Calu3 (cell line): Measurements from ENCODE around the gene RPP21. TPM values are rescaled to one million over a fixed set of nuclear protein-coding genes. Genes with fewer than 3 reads are reported as not detected.

Source experiments
- BruUV-seq: library from RNA; stranded (reverse); fragments of 400-500 nt; replicated peaks from 2 replicates; lab custom pipeline; 2021; lab: Mats Ljungman, UMichigan
- CTCF ChIA-PET: fragments of 300-600 bp; sonication (Branson Sonifier 250); formaldehyde crosslinking; loops from one replicate; lab custom pipeline; 2022; ENCODE audit warnings: antibody characterized with exemption; lab: Charles Lee
- DNase-seq: peaks from one replicate; pipeline ENCODE4 v3.0.0; 2022
- H3K27ac Mint-ChIP-seq: one replicate; pipeline ENCODE4 v1.8.0; 2022; ENCODE audit warnings: mixed read lengths; ENCODE audit not compliant: unreplicated experiment
- H3K27me3 Mint-ChIP-seq: one replicate; pipeline ENCODE4 v1.8.0; 2022; ENCODE audit warnings: mixed read lengths; ENCODE audit not compliant: unreplicated experiment
- H3K36me3 Mint-ChIP-seq: one replicate; pipeline ENCODE4 v1.8.0; 2022; ENCODE audit warnings: mild to moderate bottlenecking, moderate library complexity, mixed read lengths; ENCODE audit not compliant: insufficient read depth, unreplicated experiment
- H3K4me1 Mint-ChIP-seq: one replicate; pipeline ENCODE4 v1.8.0; 2022; ENCODE audit warnings: mild to moderate bottlenecking, low read depth, mixed read lengths; ENCODE audit not compliant: unreplicated experiment
- H3K4me3 Mint-ChIP-seq: one replicate; pipeline ENCODE4 v1.8.0; 2022; ENCODE audit warnings: mild to moderate bottlenecking, low read depth, moderate library complexity, mixed read lengths; ENCODE audit not compliant: unreplicated experiment
- H3K9me3 Mint-ChIP-seq: one replicate; pipeline ENCODE4 v1.8.0; 2022; ENCODE audit warnings: low read depth, mixed read lengths; ENCODE audit not compliant: unreplicated experiment
- CTCF ChIP-seq: fragments of 200-600 bp; IDR thresholded peaks from one replicate; pipeline ENCODE4 v1.8.0; 2022; ENCODE audit warnings: antibody characterized with exemption; ENCODE audit not compliant: unreplicated experiment
- intact Hi-C: fragments of 100-400 bp; cut with micrococcal nuclease; formaldehyde crosslinking; loops from one replicate; pipeline ENCODE4 v1.10.0; 2022; ENCODE audit not compliant: unreplicated experiment
- total RNA-seq: library from RNA; stranded (reverse); gene quantifications from 2 replicates; pipeline ENCODE4 v1.2.3, GENCODE V29; 2022

The RPP21 gene
- total RNA-seq, 1 experiment from 2014 or later, result 64.2 TPM

- no TSS peak for BruUV-seq
Measured at GRCh38 chr6:30317913-30318589, 26.9 kb upstream of the RPP21 start.

DNA sequence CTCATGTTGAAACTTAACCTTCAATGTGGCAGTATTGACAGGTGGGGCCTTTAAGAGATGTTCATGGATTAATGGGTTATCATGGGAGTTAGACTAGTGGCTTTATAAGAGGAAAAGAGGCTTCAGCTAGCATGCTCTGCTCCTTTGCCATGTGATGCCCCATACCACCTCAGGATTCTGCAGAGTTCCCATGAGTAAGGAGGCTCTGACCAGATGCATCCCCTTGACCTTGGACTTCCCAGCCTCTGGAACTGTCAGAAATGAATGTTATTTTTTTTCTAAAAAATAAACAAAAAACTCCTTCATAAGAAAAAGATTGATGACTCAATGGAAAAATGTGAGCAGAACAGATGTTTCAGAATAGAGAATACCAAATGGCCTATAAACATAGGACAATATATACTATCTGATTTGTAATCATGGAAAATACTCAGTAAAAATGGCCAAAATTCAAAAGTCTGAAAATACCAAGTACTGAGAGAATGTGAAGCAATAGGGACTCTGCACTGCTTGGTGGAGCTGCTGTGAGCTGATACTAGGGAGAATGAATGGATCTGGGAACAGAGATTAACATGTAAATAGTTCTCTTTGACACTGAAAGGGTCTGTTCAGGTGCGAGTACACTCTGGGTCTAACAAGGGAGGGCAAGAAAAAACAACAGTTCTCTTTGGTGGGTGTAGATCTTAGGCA is 25.7 kb upstream of the RPP21 start:
- CTCF ChIA-PET, result no interaction called here

More at GRCh38 chr6:30317913-30318589, 26.9 kb upstream of the RPP21 start:
- no peak for TF ChIP-seq CTCF
- peaks cover 53% of the 10 kb centered on the region for H3K36me3 Mint-ChIP-seq
- no peak overlapping the region for H3K27ac Mint-ChIP-seq
- CTCF ChIA-PET, result no interaction called here
- intact Hi-C loops, result no loop called here
- H3K27me3 Mint-ChIP-seq, result no peaks in the 10 kb centered on the region
- no peak for DNase-seq
- H3K9me3 Mint-ChIP-seq, result no peaks in the 10 kb centered on the region
- H3K4me1 Mint-ChIP-seq, result peaks cover 23% of the 10 kb centered on the region
- no peak overlapping the region for H3K4me3 Mint-ChIP-seq

DNA sequence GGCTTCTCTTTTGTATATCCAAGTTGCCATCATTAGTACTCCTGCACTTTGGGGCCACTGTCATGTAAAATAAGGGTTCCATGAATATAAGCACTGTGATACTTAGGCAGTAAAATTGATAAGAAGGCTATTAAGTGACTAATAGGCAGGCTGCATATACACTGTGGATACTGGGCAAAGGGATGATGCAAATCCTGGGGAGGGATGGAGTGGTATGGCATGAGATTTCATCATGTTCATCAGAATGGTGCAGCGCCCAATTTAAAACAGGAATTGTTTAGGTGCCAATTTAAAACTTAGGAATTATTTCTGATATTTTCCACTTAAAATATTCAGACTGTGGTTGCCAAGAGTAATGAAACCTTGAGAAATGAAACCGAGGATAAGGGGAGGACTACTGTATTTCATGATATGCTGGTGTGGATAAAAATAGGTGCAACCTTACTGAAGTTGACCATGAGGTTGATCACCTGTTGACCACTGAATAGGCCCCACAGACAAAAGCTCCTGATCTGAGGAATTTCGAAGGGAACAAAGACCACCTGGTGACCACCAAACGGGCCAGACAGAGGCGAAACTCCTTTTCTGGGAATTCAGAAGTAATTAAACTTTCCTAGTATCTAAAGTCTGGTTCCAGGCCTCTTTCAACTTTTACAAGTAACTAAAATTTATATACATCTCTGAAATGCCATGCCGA is 23.1 kb upstream of the RPP21 start:
- TF ChIP-seq CTCF, result no peak
- CTCF ChIA-PET, result no interaction called here
- H3K4me1 Mint-ChIP-seq, result peaks cover 45% of the 10 kb centered on the region
- BruUV-seq, result no TSS peak
- no peak overlapping the region for H3K27ac Mint-ChIP-seq
- no peaks in the 10 kb centered on the region for H3K9me3 Mint-ChIP-seq
- no peak for DNase-seq
- intact Hi-C loops, result loop anchor here (10.0 kb wide), 1 partner anchor 87 kb away; no protein-coding TSS in a partner anchor
- peaks cover 59% of the 10 kb centered on the region for H3K36me3 Mint-ChIP-seq
- H3K27me3 Mint-ChIP-seq, result no peaks in the 10 kb centered on the region
- H3K4me3 Mint-ChIP-seq, result no peak overlapping the region

More for the DNA sequence above, 25.7 kb upstream of the RPP21 start:
- intact Hi-C loops, result no loop called here
- Mint-ChIP-seq H3K4me3 (no peak overlapping the region), H3K27me3 (no peaks in the 10 kb centered on the region), H3K36me3 (peaks cover 53% of the 10 kb centered on the region), H3K27ac (no peak overlapping the region), H3K4me1 (peaks cover 35% of the 10 kb centered on the region), H3K9me3 (no peaks in the 10 kb centered on the region)
- no TSS peak for BruUV-seq
- no peak for TF ChIP-seq CTCF
- DNase-seq, result no peak

- intact Hi-C loops, result loop anchor here (10.0 kb wide), 1 partner anchor 88 kb away; no protein-coding TSS in a partner anchor
- H3K27ac Mint-ChIP-seq, result peak overlapping the region; percentile 36
- H3K36me3 Mint-ChIP-seq, result peaks cover 63% of the 10 kb centered on the region
- DNase-seq, result no peak
- no TSS peak for BruUV-seq
- peaks cover 45% of the 10 kb centered on the region for H3K4me1 Mint-ChIP-seq
- no peak for TF ChIP-seq CTCF
- no peak overlapping the region for H3K4me3 Mint-ChIP-seq
- no peaks in the 10 kb centered on the region for H3K9me3 Mint-ChIP-seq
- no peaks in the 10 kb centered on the region for H3K27me3 Mint-ChIP-seq
- CTCF ChIA-PET, result no interaction called here
Measured at GRCh38 chr6:30322527-30323501, 22.1 kb upstream of the RPP21 start.
